Effector CD8-positive, alpha-beta T cell (primary cell): ENCODE data around the gene KIF26B.
"Not testable (repeated sequence)": the region's sequence is repeated elsewhere in the genome, so short reads cannot be mapped to it uniquely, and the experiment has no call there.

Experiments
- DNase-seq: peaks from one replicate; lab custom pipeline; 2025; lab: John Stamatoyannopoulos, UW

KIF26B gene

GRCh38 chr1:245388687-245389086, 233.9 kb downstream of the KIF26B start:
- no peak for DNase-seq

DNA sequence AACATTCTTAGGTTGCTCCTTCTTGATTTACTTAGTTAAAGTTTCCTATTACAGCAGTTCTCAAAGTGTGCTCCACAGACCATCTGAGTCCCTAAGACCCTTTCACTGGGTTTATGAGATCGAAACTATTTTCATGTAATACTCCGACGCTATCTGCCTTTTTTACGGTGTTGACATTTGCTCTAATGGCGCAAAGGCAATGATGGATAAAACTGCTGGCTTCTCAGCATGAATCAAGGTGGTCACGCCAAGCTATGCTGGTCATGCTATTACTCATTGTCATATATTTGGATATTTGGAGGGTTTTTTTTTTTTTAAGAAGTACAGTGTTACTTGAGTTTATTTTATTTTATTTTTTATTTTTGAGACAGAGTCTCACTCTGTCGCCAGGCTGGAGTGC, 235.1 kb downstream of the KIF26B start:
- no peak for DNase-seq

DNA sequence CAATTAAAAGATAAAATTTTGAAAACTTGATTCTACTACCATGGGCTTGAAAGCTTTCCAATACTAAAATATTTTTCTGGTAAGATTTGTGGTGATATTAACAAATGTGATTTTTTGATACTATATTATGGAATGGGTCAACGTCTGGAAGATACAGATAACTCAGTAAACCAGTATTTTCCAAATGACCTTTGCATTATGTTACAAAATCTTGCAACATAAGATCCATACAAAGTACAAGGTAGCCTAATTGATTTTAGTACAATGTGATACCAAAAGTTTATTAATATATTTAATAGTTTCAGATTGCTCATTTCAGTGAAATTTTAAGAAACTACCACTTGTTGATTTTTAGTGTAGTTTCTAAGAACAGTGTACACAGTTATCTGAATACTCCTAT, 236.2 kb downstream of the KIF26B start:
- no peak for DNase-seq

DNA sequence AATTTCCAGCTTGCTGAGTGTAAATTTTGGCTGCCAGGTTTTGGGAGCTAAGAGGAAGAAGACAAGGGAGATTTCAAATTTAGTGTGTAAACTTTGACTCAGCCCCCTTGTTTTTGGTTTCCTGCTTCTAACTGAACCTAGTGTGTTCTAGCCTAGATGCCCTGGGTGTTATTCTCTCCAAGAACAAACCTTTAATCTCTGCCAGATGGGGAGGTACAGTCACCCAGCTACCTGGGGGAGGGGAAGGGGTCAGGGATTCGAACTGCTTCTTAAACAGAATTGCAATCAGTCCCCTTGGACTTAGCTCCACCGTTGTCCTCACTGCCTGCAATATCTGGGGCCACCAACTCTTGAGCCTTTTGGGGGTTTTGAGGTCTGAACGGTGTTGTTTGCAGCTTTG, 238.9 kb downstream of the KIF26B start:
- DNase-seq: no peak

DNA sequence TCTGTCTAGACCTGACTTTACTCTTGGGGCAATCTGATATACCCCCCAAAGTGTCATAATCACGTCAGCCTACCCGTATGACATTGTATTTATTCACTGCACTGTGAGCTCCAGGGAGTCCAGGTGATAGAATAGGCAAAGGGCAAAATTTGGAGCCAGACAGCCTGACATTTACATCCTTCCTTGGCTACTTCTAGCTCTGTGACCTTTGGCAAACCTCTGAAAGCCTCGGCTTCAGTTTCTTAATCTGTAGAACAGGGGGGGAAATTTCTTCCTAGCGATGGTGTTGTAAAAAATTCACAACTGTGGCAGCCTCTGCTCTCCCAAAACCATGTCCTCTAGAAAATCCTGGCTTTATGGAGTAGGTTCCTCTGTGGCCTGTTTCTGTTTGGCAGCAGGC, 240.9 kb downstream of the KIF26B start:
- DNase-seq: no peak

DNA sequence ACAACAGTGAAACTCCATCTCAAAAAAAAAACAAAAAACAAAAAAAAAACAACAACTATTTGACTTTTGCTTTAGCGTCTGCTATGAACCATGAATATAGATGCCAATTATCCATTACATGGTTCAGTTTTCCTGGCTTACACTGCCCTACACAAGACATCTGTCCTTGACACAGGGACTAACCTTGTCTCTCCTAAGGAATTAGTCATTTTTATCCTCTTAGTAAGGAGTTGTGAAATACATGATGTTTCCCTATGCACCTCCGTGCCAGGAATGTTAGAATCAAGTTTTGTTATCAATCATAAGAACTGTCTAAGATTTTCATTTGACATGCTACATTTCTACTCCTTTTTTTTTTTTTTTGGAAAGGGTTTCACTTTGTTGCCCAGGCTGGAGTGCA, 241.8 kb downstream of the KIF26B start:
- DNase-seq: no peak

GRCh38 chr1:245397771-245398170, 243.0 kb downstream of the KIF26B start:
- no peak for DNase-seq

DNA sequence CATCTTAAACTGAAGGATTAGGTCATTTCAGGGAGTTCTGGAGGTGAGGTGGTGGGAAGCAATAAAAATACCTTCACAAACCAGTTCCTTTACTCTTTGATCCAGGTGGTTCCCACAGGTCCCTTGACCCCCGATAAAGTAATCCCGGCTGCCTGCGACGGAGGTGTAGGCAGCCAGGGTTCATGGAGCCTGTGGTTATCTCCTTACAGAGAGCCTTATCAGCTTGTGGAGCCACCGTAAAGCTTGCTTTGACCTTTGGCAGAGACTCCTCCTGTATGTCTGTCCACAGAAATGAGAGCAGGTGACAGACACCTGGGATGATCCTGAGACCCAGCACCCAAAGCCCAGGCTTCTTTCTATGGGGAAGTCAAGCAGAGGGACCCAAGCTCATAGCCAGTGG, 243.4 kb downstream of the KIF26B start:
- DNase-seq: no peak

DNA sequence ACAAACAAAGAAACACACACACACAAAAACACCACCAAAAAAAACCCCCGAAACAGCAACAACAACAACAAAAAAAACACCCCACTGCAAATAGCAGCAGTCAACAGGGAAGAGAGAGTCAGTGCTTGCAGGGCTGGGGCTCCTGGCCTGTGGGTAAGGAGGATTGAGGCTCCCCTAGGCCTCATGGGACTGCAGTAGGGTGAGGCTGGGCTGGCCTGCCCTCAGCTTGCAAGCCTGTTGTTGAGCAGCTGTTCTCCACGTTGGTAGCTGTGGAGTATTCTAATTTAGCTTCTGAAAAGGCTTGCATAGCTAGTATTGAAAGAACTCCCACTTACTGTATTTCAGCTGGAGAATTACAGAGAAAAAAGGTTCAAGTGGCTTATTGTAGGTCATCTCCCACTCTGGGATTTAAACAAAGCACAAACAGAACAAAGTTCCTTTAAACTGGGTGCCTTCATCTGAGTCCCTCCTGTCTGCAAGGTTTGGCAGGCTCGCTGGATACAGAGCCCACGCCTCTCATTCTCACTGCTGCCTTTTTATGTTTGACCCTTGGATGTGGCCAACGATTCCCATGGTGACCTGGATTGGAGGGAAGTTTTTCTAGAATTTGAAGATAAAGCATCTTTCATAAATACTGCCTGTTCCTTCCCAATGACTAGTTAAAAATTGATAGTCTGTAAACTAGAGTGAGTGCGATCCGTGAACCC, 247.2 kb downstream of the KIF26B start:
- DNase-seq: no peak

DNA sequence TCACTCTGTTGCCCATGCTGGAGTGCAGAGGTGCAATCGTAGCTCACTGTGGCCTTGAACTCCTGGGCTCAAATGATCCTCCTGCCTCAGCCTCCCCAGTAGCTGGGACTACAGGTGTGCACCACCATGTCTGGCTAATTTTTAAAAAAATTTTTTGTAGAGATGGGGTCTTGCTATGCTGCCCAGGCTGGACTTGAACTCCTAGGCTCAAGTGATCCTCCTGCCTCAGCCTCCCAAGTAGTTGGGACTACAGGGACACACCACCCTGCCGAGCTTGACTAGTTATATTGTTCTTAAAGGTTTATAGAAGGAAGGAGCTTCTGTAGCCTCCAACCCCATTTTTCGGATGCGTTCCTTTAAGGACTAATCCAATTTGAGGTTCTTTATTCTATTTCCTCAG, 248.2 kb downstream of the KIF26B start:
- DNase-seq: not testable (repeated sequence)

GRCh38 chr1:245404527-245404926, 249.7 kb downstream of the KIF26B start:
- no peak for DNase-seq

DNA sequence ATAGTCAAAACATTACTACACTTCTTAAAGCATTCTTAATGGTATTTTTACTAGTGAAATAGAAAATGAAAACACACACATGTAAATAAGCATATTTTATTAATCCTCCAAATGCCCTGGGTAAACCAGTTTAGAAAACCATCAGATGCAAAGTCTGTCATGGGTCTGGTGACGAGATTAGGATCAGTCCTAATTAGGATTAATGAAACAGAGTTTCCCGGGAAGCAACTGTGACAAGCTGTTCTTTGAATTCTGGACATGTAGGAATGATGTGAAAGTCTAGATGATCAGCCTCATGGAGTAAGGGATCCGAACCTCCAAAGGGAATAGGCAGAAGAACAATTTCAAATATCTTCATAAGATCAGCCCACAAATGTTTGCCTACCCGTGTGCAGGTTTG, 250.2 kb downstream of the KIF26B start:
- no peak for DNase-seq

DNA sequence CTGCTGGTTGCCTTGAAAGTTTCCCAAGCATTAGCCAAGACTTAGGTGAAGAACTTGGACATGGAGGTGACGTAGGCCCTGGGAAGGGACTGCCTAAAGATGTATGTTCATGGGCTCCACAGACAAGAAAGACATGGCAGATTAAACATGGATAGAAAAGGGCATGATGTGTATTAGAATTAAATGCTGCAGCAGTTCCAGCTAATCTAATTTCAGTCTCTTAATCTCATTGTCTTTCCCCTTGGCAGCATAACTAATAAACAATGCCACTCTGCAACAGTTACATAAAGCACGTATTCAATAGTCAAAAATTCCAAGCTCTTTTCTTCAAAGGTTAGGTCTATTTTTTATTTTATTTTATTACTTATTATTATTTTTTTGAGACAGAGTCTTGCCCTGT, 251.6 kb downstream of the KIF26B start:
- no peak for DNase-seq

DNA sequence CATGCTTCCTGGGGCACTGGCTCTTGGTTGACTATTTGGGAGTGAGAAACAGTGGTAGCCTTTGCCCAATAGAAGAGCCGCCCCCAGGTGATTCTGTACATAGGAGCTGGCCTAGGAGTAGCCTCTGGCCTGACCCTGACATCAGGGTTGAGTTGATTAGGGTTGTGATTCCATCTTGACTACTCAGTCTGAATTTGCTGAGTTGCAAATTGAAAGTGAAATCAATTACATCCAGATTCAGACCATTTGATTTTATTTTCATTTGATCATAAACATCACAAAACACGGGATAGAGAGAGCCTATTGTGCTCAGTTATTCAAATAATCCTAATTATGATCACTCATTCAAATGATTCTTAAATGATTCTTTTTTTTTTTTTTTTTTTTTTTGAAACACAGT, 253.2 kb downstream of the KIF26B start:
- no peak for DNase-seq

DNA sequence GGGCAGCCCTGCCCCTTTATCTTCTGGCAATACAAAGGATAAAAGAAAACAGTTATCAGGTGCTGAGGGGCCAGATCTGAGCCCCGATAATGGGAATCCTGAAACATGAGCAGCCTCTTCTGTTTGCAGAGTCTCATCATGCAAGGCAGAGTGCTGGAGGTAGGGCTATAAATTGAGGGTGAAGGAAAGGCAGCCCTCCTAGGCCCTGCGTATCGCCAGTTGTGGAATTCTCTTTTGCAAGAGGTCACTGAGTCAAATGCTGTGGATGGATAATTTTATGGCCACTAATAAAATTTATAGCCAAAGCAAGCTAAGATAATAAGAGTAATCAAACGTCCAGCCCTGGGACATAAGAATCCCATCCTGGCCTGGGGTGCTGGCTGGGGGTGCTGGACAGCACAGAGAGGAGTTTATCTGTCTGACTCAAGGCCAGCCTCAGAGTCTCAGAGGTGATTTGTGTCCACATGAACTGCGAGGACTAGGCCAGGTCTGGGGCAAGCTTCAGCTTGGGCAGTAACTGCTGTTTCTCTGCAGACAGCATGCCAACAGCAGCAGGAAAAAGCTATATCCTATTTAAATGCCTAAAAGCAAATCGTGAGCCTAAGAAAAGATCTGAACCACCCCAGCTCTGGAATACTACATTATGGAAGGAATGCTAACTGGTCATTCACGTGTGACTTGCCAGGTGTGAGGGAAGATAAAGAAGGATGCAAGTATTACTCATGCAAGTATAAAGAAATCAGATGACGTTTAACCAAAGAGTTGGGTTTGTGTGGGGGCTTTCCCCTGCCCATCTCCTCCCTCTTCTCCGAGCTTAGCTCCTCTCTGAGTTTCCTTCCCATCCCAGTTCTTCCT, 254.8 kb downstream of the KIF26B start:
- DNase-seq: no peak

DNA sequence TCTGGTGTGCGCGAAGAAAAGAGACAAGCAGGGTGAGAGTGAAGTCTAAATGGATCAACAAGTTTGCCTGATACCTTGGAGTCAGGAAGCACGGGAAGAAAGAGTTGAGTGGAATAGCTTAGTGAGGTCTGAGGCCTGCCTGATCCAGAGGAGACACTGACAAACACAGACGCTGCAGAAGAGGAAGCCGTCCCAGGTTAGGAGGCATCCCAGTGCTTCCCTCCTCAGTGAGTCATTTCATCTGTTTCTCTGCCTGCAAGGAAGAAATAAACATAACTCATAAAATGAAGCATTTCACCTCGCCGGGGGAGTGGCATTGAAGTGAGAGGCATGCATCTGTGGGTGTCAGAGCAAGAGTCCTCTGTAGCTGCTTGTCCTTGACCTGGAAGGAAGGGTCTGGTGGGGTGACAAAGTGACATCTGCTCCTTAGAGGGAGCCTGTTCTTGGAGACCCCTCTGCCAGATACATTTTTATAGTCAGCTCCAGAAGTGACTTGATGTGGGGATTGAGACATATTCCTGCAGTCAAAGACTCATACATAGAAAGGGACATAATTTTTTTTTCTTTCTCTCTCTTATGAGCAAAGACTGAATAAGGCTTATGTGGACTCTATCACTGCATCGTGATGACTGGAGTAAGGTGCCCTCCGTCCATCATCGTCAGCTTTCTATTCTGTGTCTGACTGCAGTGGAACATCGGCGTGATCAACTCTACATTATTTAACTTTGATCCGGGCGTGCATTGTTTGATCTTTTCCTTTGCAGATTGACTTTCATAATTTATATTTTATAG, 256.7 kb downstream of the KIF26B start:
- no peak for DNase-seq

DNA sequence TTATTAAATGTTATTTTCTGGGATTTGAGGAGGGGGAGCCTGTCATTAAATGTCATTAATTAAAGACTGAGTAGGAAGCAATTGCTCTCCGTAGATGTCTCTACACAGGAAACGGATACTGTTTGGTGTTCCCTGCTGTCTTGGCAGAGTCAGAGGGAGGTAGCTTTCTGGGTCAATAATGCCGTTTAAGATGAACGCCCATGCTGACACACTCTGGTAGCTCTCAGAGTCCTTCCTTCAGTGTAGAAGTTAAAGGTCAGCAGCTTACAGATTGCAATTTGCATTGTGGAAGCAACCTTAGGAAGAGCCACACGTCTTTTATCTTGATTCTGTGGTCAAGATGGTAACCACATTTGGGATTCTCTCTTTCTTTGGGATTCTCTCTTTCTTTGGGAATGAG, 257.5 kb downstream of the KIF26B start:
- no peak for DNase-seq

DNA sequence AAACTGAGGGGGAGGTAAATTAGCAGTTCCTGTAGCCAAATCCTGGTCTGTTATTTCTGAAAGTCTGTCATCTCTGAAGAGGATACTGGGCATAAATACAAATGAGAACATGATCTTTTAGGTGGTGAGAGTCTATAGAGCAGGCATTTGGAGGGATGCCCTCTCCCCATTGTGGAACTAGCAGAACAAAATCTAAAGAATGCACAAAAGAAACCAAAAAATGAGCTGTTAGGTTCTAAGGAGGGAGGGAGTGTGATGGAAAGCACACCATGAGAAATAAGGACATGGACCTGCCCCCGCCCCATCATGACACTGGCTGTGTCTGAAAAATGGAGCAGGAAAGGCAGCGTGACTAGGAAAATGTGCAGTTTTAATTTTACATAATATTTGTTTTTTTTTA, 262.0 kb downstream of the KIF26B start:
- DNase-seq: no peak

GRCh38 chr1:245418077-245418476, 263.3 kb downstream of the KIF26B start:
- no peak for DNase-seq

DNA sequence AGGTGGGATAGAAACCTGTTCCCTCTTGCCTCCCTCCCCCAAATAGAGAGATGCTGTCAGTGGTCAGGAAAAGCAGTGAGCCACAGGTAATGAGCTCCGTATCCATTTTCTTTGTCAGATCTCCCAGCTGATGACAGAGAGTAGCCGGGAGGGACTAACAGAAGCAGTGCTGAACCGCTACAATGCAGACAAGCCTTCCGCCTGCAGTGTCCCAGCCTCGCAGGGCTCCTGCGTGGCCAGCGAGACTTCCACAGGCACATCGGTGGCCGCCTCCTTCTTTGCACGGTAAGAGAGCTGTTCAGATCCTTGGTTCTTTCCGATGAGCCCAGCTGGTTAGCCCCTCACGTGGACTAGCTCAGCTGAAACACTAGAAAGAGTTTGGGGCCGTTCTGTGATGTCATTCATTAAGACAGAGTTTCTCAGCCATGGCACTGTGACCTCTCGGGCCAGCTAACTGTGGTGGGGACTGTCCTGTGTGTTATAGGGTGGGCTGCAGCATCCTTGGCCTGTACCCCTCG, 264.7 kb downstream of the KIF26B start:
- DNase-seq: no peak

DNA sequence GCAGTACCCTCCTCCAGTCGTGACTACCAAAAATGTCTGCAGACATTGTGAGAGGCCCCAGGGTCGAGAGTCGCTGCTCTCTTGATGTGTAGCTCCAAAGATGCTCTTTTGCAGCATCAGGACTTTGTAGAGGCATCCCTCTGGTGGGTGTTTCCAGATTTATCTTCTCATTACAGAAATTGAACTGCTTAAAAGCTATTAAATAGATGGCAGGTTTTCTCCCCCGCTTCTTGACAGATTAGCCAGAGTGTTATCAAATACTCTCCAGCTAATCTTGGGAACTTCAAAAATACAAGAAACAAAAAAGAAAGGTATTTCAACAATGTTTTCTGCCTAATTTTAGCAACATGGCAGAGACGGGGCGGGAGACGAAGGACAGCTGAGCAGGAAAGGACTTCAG, 265.2 kb downstream of the KIF26B start:
- no peak for DNase-seq

DNA sequence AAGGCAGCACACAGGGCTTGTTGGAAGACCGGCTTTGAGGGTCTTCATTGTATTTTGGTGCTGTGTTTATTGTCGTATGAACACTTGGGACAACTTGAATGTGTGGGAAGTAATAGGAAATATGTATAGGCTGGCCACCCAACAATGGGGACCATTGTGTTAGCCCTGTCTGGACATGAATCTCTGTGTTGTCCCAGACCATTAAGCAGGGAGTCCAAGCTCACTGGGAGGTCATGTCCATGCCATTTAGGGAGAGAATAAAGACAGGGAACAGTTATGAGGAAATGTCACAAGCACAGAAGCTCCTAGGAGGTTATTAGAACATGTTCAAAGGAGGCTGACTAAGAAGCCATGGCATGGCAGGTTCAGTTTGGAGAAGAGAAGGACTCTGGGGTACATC, 266.1 kb downstream of the KIF26B start:
- DNase-seq: no peak
